Keratinocyte (primary cell): Measurements from ENCODE around the gene ABCC8. TPM values are rescaled to one million over a fixed set of nuclear protein-coding genes. Genes with fewer than 3 reads are reported as not detected.

Experiments used
- DNase-seq: peaks from one replicate; pipeline ENCODE4 v3.0.0-alpha.2; 2011; ENCODE audit warnings: low read depth, missing footprints, low spot score
- FAIRE-seq: peaks from 2 replicates; lab custom pipeline; 2011; peaks lifted over from hg19 to GRCh38; lab: Jason Lieb, UNC
- H2AFZ ChIP-seq: 2 replicates; pipeline ENCODE4 v1.6.0; 2012; ENCODE audit warnings: low read length, control low read depth, inconsistent platforms; ENCODE audit not compliant: control insufficient read depth
- H3K27ac ChIP-seq: 2 replicates; pipeline ENCODE4 v1.5.1; 2011; ENCODE audit warnings: low read length; ENCODE audit not compliant: control insufficient read depth, insufficient read depth
- H3K27me3 ChIP-seq: 3 replicates; pipeline ENCODE4 v1.6.0; 2011; ENCODE audit warnings: low read length; ENCODE audit not compliant: control insufficient read depth, insufficient read depth; ENCODE audit errors: extremely low read depth
- H3K36me3 ChIP-seq, 2 experiments: 2 replicates in 1 of 2; 3 replicates in 1 of 2; pipeline ENCODE4 v1.5.1; 2011; ENCODE audit warnings: low read length in 2 of 2, mild to moderate bottlenecking in 1 of 2; ENCODE audit not compliant: control insufficient read depth in 2 of 2, insufficient read depth in 2 of 2; ENCODE audit errors: extremely low read depth in 1 of 2
- H3K4me1 ChIP-seq: 3 replicates; pipeline ENCODE4 v1.5.1; 2011; ENCODE audit warnings: low read length; ENCODE audit not compliant: control insufficient read depth, insufficient read depth; ENCODE audit errors: extremely low read depth
- H3K4me2 ChIP-seq: 3 replicates; pipeline ENCODE4 v1.6.0; 2011; ENCODE audit warnings: low read depth, low read length; ENCODE audit not compliant: control insufficient read depth, insufficient read depth; ENCODE audit errors: extremely low read depth
- H3K4me3 ChIP-seq, 3 experiments: fragments of 200-600 bp in 1 of 3; sonication (generic) in 1 of 3; 2 replicates in 2 of 3; 3 replicates in 1 of 3; pipeline ENCODE4 v1.5.1; 2011 to 2016; ENCODE audit warnings: low read length in 3 of 3, mild to moderate bottlenecking in 3 of 3, control low read depth in 2 of 3, inconsistent platforms in 1 of 3, low read depth in 1 of 3, mixed read lengths in 1 of 3, mixed run types in 1 of 3, moderate library complexity in 1 of 3; ENCODE audit not compliant: control insufficient read depth in 2 of 3, insufficient read depth in 2 of 3; ENCODE audit errors: extremely low read depth in 1 of 3
- H3K79me2 ChIP-seq: 2 replicates; pipeline ENCODE4 v1.6.0; 2012; ENCODE audit warnings: low read length; ENCODE audit not compliant: control insufficient read depth, insufficient read depth
- H3K9ac ChIP-seq: 3 replicates; pipeline ENCODE4 v1.6.0; 2011; ENCODE audit warnings: low read length; ENCODE audit not compliant: control insufficient read depth, insufficient read depth; ENCODE audit errors: extremely low read depth
- H3K9me1 ChIP-seq: 3 replicates; pipeline ENCODE4 v1.6.0; 2011; ENCODE audit warnings: low read length; ENCODE audit not compliant: control insufficient read depth, insufficient read depth; ENCODE audit errors: extremely low read depth
- H3K9me3 ChIP-seq: 2 replicates; pipeline ENCODE4 v1.5.1; 2012; ENCODE audit warnings: low read depth, low read length; ENCODE audit not compliant: control insufficient read depth
- H4K20me1 ChIP-seq: 3 replicates; pipeline ENCODE4 v1.6.0; 2011; ENCODE audit warnings: low read length; ENCODE audit not compliant: control insufficient read depth, insufficient read depth; ENCODE audit errors: extremely low read depth
- CTCF ChIP-seq, 3 experiments: IDR thresholded peaks in 1 of 3; conservative IDR thresholded peaks in 1 of 3; optimal IDR thresholded peaks in 1 of 3; 2 replicates in 2 of 3; 3 replicates in 1 of 3; pipeline versions ENCODE3 to v1.5.1; 2011; ENCODE audit warnings: low read length in 3 of 3, mild to moderate bottlenecking in 3 of 3, moderate library complexity in 2 of 3, control low read depth in 1 of 3, inconsistent platforms in 1 of 3; ENCODE audit not compliant: insufficient read depth in 2 of 3; ENCODE audit errors: extremely low read depth in 1 of 3
- EZH2 ChIP-seq: IDR thresholded peaks from one replicate; pipeline ENCODE4 v1.6.1; 2012; ENCODE audit warnings: inconsistent platforms, mild to moderate bottlenecking, low read length, moderate library complexity
- dilution Hi-C: fragments of 300-500 bp; cut with MboI; formaldehyde crosslinking; loops from one replicate; pipeline ENCODE4 v1.7.0; 2020; ENCODE audit warnings: low sequenced_read_pairs; ENCODE audit not compliant: extremely low pct_ligation_motif_present
- polyA plus RNA-seq, 5 experiments: library from polyadenylated mRNA; depleted of rRNA in 3 of 5; stranded (reverse) in 3 of 5; stranded (forward) in 1 of 5; unstranded in 1 of 5; fragments of >200 nt; gene quantifications; 1 replicate in 1 of 5; 2 replicates in 3 of 5; 3 replicates in 1 of 5; pipeline versions ENCODE4 v1.2.1 to v1.2.3, GENCODE V29; 2011 to 2012; ENCODE audit warnings: missing spikeins in 2 of 5, low read depth in 1 of 5, low replicate concordance in 1 of 5

Gene ABCC8
- polyA plus RNA-seq, 1 donor (not counting 4 experiments of a cell fraction or from before 2014, with no cell fraction given): not detected

GRCh38 chr11:17385492-17385891, 91.2 kb downstream of the ABCC8 start:
- Histone ChIP-seq H4K20me1 (no peaks in the 10 kb centered on the region), H3K4me1 (no peaks in the 10 kb centered on the region), H3K9me3 (no peaks in the 10 kb centered on the region), H3K4me2 (no peak overlapping the region), H3K4me3 (no peak overlapping the region), H3K9ac (no peak overlapping the region), H2AFZ (no peak overlapping the region), H3K27me3 (peaks cover 13% of the 10 kb centered on the region), H3K9me1 (no peaks in the 10 kb centered on the region), H3K79me2 (no peaks in the 10 kb centered on the region), H3K36me3 (no peaks in the 10 kb centered on the region), H3K27ac (no peak overlapping the region)
- FAIRE-seq (no peak), DNase-seq (no peak)
- dilution Hi-C loops: no loop called here
- TF ChIP-seq EZH2: no peak
- no peak for TF ChIP-seq CTCF (optimal IDR thresholded peaks at IDR 0.05 in 1 of 3, IDR thresholded peaks at IDR 0.05 in 1 of 3, conservative IDR thresholded peaks at IDR 0.05 in 1 of 3; ENCODE audit: extremely low read depth in 1 of 3, insufficient read depth in 2 of 3, low read length in 3 of 3)

- Histone ChIP-seq H3K27me3 (peaks cover 6% of the 10 kb centered on the region), H3K4me1 (peaks cover 4% of the 10 kb centered on the region), H3K27ac (no peak overlapping the region), H3K4me3 (no peak overlapping the region), H3K79me2 (no peaks in the 10 kb centered on the region), H3K9ac (no peak overlapping the region), H3K9me1 (no peaks in the 10 kb centered on the region), H3K36me3 (no peaks in the 10 kb centered on the region), H3K4me2 (no peak overlapping the region), H4K20me1 (no peaks in the 10 kb centered on the region), H2AFZ (no peak overlapping the region), H3K9me3 (no peaks in the 10 kb centered on the region)
- peak; percentile 42 for DNase-seq
- dilution Hi-C loops: no loop called here
- peak; percentile 86 for FAIRE-seq
- TF ChIP-seq CTCF (optimal IDR thresholded peaks at IDR 0.05 in 1 of 3, IDR thresholded peaks at IDR 0.05 in 1 of 3, conservative IDR thresholded peaks at IDR 0.05 in 1 of 3; ENCODE audit: extremely low read depth in 1 of 3, insufficient read depth in 2 of 3, low read length in 3 of 3): peak; percentile 86 to 89 (median 88)
- TF ChIP-seq EZH2: no peak
Measured at GRCh38 chr11:17384002-17384511, 92.6 kb downstream of the ABCC8 start.
